ENCODE results near the gene UBE4B. TPM values are rescaled to one million over a fixed set of nuclear protein-coding genes. Genes with fewer than 3 reads are reported as not detected.

The UBE4B gene
- total RNA-seq, 1 donor from 2014 or later, result 66.7 TPM

- no peaks in the 10 kb centered on the region for H3K9me3 Mint-ChIP-seq
- TF ChIP-seq EZH2phosphoT487 (IDR thresholded peaks at IDR 0.05), result no peak
- no peak for TF ChIP-seq EZH2 (IDR thresholded peaks at IDR 0.05)
- no peak for TF ChIP-seq CTCF (IDR thresholded peaks at IDR 0.05)
- H3K9me3 ChIP-seq (ENCODE audit: low read depth), result no peaks in the 10 kb centered on the region
- H4K20me1 ChIP-seq (ENCODE audit: low read depth), result no peaks in the 10 kb centered on the region
- H3K4me2 ChIP-seq, result no peak overlapping the region
- peaks cover 18% of the 10 kb centered on the region for H3K36me3 Mint-ChIP-seq
- no peak overlapping the region for H3K4me3 Mint-ChIP-seq
- H3K4me1 Mint-ChIP-seq, result no peaks in the 10 kb centered on the region
- H2AFZ ChIP-seq (replicated peaks), result no peak overlapping the region
- peaks cover under 1% of the 10 kb centered on the region for H3F3A ChIP-seq (ENCODE audit: low read depth)
- DNase-seq (ENCODE audit: low spot score), result no peak
- peaks cover 7% of the 10 kb centered on the region for H3K36me3 ChIP-seq
- no peaks in the 10 kb centered on the region for H3K27me3 ChIP-seq
- H3K9ac ChIP-seq, result no peak overlapping the region
- no peaks in the 10 kb centered on the region for H3K4me1 ChIP-seq
- no peaks in the 10 kb centered on the region for H3K27me3 Mint-ChIP-seq (ENCODE audit: insufficient read depth, low read depth)
- H3K27ac Mint-ChIP-seq, result no peak overlapping the region
- H3K27ac ChIP-seq, result no peak overlapping the region
- H3K79me2 ChIP-seq (ENCODE audit: low read depth), result no peaks in the 10 kb centered on the region
- H3K4me3 ChIP-seq, result no peak overlapping the region
Observed at GRCh38 chr1:10146391-10146790, 113.6 kb downstream of the UBE4B start.

- H3K9me3 Mint-ChIP-seq, result no peaks in the 10 kb centered on the region
- DNase-seq (ENCODE audit: low spot score), result no peak
- no peak overlapping the region for H3K27ac Mint-ChIP-seq
- no peaks in the 10 kb centered on the region for H3K27me3 ChIP-seq
- H3K4me2 ChIP-seq, result no peak overlapping the region
- no peaks in the 10 kb centered on the region for H4K20me1 ChIP-seq (ENCODE audit: low read depth)
- H3K36me3 Mint-ChIP-seq, result peaks cover 14% of the 10 kb centered on the region
- no peaks in the 10 kb centered on the region for H3K27me3 Mint-ChIP-seq (ENCODE audit: insufficient read depth, low read depth)
- H3K79me2 ChIP-seq (ENCODE audit: low read depth), result no peaks in the 10 kb centered on the region
- no peak overlapping the region for H3K4me3 ChIP-seq
- TF ChIP-seq EZH2phosphoT487 (IDR thresholded peaks at IDR 0.05), result no peak
- TF ChIP-seq CTCF (IDR thresholded peaks at IDR 0.05), result no peak
- no peak for TF ChIP-seq EZH2 (IDR thresholded peaks at IDR 0.05)
- H2AFZ ChIP-seq (replicated peaks), result no peak overlapping the region
- H3K27ac ChIP-seq, result no peak overlapping the region
- peaks cover 7% of the 10 kb centered on the region for H3K36me3 ChIP-seq
- no peaks in the 10 kb centered on the region for H3K4me1 Mint-ChIP-seq
- H3K9ac ChIP-seq, result no peak overlapping the region
- H3K4me3 Mint-ChIP-seq, result no peak overlapping the region
- H3K9me3 ChIP-seq (ENCODE audit: low read depth), result no peaks in the 10 kb centered on the region
- H3F3A ChIP-seq (ENCODE audit: low read depth), result peaks cover 3% of the 10 kb centered on the region
- H3K4me1 ChIP-seq, result no peaks in the 10 kb centered on the region
Observed at GRCh38 chr1:10149231-10149630, 116.5 kb downstream of the UBE4B start.

GRCh38 chr1:10152709-10153284 is 120.0 kb downstream of the UBE4B start:
- Mint-ChIP-seq H3K36me3 (peaks cover 14% of the 10 kb centered on the region), H3K9me3 (no peaks in the 10 kb centered on the region), H3K27me3 (ENCODE audit: insufficient read depth, low read depth) (no peaks in the 10 kb centered on the region), H3K4me3 (no peak overlapping the region), H3K4me1 (peaks cover 8% of the 10 kb centered on the region), H3K27ac (peak overlapping the region; percentile 37)
- no peaks in the 10 kb centered on the region for H3K9me3 ChIP-seq (ENCODE audit: low read depth)
- H3K27ac ChIP-seq, result no peak overlapping the region
- H3F3A ChIP-seq (ENCODE audit: low read depth), result peaks cover 3% of the 10 kb centered on the region
- H3K79me2 ChIP-seq (ENCODE audit: low read depth), result no peaks in the 10 kb centered on the region
- no peaks in the 10 kb centered on the region for H4K20me1 ChIP-seq (ENCODE audit: low read depth)
- peaks cover 7% of the 10 kb centered on the region for H3K36me3 ChIP-seq
- DNase-seq (ENCODE audit: low spot score), result peak; percentile 58
- no peak overlapping the region for H3K4me2 ChIP-seq
- TF ChIP-seq CTCF (IDR thresholded peaks at IDR 0.05) (peak; percentile 76), EZH2 (IDR thresholded peaks at IDR 0.05) (no peak), EZH2phosphoT487 (IDR thresholded peaks at IDR 0.05) (no peak)
- H3K4me3 ChIP-seq, result no peak overlapping the region
- no peaks in the 10 kb centered on the region for H3K4me1 ChIP-seq
- no peak overlapping the region for H2AFZ ChIP-seq (replicated peaks)
- no peak overlapping the region for H3K9ac ChIP-seq
- H3K27me3 ChIP-seq, result no peaks in the 10 kb centered on the region
